ENCODE measurements around the gene SLC27A4. TPM values are rescaled to one million over a fixed set of nuclear protein-coding genes. Genes with fewer than 3 reads are reported as not detected.
A peak's percentile ranks its signal among the peaks of the same experiment; 100 is the strongest.
"Not testable (repeated sequence)": the region's sequence is repeated elsewhere in the genome, so short reads cannot be mapped to it uniquely, and the experiment has no call there.

SLC27A4 gene
- total RNA-seq, 4 donors from 2014 or later, result 52.0 to 78.1 (median 63.0) TPM

DNA sequence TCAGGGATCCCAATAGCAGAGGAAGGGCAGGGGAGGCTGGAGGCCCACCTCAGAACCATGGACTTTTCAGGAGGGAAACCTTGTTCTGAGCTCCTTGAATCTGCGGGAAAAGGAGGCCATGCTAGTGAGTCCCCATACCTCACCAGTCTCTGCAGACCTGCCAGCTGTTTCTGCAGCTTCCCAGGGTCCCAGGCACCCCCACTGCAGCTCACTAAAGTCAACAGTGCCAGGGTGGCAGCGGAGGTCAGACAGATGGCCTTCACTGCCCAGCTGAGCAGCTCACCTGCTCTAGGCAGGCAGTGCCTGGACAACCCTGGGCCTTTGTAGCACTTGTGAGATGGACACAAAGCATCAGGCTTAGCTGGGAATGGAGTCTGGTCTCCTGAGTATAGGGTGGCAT, 4.4 kb upstream of the SLC27A4 start:
- H3K27ac ChIP-seq, result no peak overlapping the region
- TF ChIP-seq, protein P1, sequence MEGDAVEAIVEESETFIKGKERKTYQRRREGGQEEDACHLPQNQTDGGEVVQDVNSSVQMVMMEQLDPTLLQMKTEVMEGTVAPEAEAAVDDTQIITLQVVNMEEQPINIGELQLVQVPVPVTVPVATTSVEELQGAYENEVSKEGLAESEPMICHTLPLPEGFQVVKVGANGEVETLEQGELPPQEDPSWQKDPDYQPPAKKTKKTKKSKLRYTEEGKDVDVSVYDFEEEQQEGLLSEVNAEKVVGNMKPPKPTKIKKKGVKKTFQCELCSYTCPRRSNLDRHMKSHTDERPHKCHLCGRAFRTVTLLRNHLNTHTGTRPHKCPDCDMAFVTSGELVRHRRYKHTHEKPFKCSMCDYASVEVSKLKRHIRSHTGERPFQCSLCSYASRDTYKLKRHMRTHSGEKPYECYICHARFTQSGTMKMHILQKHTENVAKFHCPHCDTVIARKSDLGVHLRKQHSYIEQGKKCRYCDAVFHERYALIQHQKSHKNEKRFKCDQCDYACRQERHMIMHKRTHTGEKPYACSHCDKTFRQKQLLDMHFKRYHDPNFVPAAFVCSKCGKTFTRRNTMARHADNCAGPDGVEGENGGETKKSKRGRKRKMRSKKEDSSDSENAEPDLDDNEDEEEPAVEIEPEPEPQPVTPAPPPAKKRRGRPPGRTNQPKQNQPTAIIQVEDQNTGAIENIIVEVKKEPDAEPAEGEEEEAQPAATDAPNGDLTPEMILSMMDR (IDR thresholded peaks at IDR 0.05), result no peak
- no peak for TF ChIP-seq EP300 (IDR thresholded peaks at IDR 0.05)
- TF ChIP-seq POLR2A (IDR thresholded peaks at IDR 0.05), result no peak
- no peak for TF ChIP-seq POLR2AphosphoS5 (IDR thresholded peaks at IDR 0.05)
- no peaks in the 10 kb centered on the region for H3K9me3 ChIP-seq
- no peak for DNase-seq (ENCODE audit: low spot score in 2 of 2)
- no peak overlapping the region for H3K4me3 ChIP-seq
- H3K27me3 ChIP-seq, result no peaks in the 10 kb centered on the region
- peaks cover 34% of the 10 kb centered on the region for H3K36me3 ChIP-seq
- no CpG with 5 or more reads among the region's 2 CpGs for WGBS
- peaks cover 8% of the 10 kb centered on the region for H3K4me1 ChIP-seq

DNA sequence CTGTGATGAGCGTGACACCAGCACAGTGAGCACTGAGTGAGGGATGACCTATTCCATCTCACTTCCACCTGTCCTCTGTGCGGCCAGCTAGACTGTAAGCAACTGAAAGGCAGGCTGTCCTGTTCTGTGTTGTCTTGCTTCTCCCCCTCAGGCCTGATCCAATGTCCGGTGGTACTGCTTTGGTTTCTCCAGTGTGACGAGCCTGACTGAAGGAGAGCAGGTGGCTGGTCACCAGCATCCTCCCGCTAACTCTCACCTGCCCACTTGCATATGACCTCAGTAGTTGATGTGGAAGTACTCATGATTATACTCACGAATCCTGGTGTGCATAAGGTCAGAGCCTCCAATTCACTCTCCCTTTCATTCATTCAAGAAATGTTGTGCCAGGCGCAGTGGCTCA, 2.4 kb upstream of the SLC27A4 start:
- no peak for TF ChIP-seq POLR2A (IDR thresholded peaks at IDR 0.05)
- TF ChIP-seq, protein P1 (IDR thresholded peaks at IDR 0.05), result no peak
- no peak for TF ChIP-seq POLR2AphosphoS5 (IDR thresholded peaks at IDR 0.05)
- no peak for DNase-seq (ENCODE audit: low spot score in 2 of 2)
- WGBS, result 99% methylated on average over 6 of the region's 7 CpGs
- no peak overlapping the region for H3K27ac ChIP-seq
- H3K27me3 ChIP-seq, result no peaks in the 10 kb centered on the region
- no peaks in the 10 kb centered on the region for H3K9me3 ChIP-seq
- H3K4me3 ChIP-seq, result no peak overlapping the region
- peaks cover 19% of the 10 kb centered on the region for H3K36me3 ChIP-seq
- H3K4me1 ChIP-seq, result peaks cover 18% of the 10 kb centered on the region

DNA sequence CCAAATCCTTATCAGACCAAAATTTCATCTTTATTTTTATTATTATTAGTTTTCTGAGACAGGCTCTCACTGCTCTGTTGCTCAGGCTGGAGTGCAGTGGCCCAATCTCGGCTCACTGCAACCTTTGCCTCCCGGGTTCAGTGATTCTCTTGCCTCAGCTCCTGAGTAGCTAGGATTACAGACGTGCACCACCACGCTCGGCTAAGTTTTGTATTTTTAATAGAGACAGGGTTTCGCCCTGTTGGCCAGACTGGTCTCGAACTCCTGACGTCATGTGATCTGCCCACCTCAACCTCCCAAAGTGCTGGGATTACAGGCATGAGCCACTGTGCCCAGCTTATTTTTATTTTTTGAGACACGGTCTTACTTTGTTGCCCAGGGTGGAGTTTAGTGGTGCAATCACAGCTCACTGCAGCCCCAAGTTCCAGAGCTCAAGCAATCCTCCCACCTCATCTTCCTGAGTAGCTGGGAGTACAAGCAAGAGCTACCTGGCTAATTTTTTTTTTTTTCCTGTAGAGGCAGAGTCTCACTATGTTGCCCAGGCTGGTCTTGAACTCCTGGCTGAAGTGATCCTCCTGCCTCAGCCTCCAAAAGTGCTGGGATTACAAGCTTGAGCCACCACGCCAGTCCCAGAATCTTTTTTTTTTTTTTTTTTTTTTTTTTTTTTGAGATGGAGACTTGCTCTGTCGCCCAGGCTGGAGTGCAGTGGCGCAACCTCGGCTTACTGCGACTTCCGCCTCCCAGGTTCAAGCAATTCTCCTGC, 1.3 kb upstream of the SLC27A4 start:
- DNase-seq (ENCODE audit: low spot score in 2 of 2); H3K27me3 ChIP-seq; H3K27ac ChIP-seq; H3K9me3 ChIP-seq; H3K4me3 ChIP-seq: not testable (repeated sequence)
- H3K4me1 ChIP-seq, result peaks cover 18% of the 10 kb centered on the region
- peaks cover 19% of the 10 kb centered on the region for H3K36me3 ChIP-seq
- 91% methylated on average over 15 of the region's 15 CpGs for WGBS

DNA sequence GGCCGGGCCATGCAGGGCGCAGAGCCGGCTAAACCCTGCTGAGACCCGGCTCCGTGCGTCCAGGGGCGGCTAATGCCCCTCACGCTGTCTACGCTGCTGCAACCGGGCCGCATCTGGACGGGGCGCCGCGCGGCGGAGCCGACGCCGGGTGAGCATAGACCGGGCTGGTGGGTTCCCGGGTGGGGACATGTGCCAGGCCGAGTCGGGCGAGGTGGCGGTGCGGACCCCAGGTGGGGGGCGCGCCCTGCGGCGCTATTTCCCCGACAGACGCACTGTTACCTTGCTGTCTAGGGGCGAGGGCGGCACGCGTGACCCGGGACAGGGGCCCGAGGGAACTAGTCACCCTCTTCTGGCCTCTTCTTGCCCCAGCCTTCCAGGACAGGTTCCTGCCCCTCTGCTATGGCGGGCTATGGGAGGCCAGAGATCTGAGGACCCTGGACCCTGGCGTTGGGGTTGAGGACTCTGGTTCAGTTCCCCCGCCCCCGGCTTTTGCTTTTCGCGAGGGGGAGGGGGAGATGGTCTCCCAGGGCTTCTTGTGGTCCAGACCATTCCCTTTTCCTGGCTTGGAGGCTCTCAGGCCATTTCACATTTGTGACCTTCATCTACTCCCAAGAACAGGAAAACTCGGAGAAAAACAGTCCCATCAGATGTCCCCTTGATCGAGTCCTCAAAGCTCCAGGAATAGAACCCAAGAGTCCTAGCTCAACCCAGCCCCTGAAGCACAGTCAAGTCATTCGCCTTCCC, 536 bp downstream of the SLC27A4 start:
- H3K4me1 ChIP-seq, result peaks cover 18% of the 10 kb centered on the region
- peak overlapping the region; percentile 70 for H3K4me3 ChIP-seq
- H3K27me3 ChIP-seq, result no peaks in the 10 kb centered on the region
- H3K36me3 ChIP-seq, result peaks cover 33% of the 10 kb centered on the region
- peak in 1 of 2 donors; percentile 74 for DNase-seq (ENCODE audit: low spot score in 2 of 2)
- WGBS, result 5% methylated on average over 3 of the region's 48 CpGs
- TF ChIP-seq EP300 (IDR thresholded peaks at IDR 0.05) (no peak), POLR2AphosphoS5 (IDR thresholded peaks at IDR 0.05) (no peak), POLR2A (IDR thresholded peaks at IDR 0.05) (no peak)
- TF ChIP-seq, protein P1 (IDR thresholded peaks at IDR 0.05), result no peak
- peak overlapping the region; percentile 75 for H3K27ac ChIP-seq
- H3K9me3 ChIP-seq, result no peaks in the 10 kb centered on the region

DNA sequence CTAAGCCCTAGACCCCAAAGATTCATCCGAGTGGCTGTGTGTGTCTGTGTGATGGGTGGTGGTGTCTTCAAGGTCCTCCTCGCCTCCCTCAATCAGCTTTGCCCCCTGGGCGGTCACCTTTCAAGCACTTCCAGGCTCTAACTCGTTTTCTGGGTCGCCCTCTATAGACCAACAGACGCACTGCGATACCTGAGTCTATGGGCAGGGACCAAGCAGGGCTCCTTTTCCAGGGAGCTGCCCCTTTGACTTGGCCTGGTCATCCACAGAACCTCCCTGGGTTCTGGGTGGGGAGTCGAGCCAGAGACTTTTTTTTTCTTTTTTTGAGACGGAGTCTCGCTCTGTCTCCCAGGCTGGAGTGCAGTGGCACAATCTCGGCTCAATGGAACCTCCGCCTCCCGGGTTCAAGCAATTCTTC, 1.1 kb downstream of the SLC27A4 start:
- no peaks in the 10 kb centered on the region for H3K9me3 ChIP-seq
- H3K36me3 ChIP-seq, result peaks cover 38% of the 10 kb centered on the region
- H3K4me3 ChIP-seq, result peak overlapping the region; percentile 70
- H3K27ac ChIP-seq, result no peak overlapping the region
- no peaks in the 10 kb centered on the region for H3K27me3 ChIP-seq
- DNase-seq (ENCODE audit: low spot score in 2 of 2), result no peak
- WGBS, result 29% methylated on average over 13 of the region's 13 CpGs
- TF ChIP-seq, protein P1 (IDR thresholded peaks at IDR 0.05), result peak; percentile 16 to 62
- TF ChIP-seq POLR2A (IDR thresholded peaks at IDR 0.05), result no peak
- peaks cover 18% of the 10 kb centered on the region for H3K4me1 ChIP-seq
